ENCODE results near the gene CDYL2.

CDYL2 gene

DNA sequence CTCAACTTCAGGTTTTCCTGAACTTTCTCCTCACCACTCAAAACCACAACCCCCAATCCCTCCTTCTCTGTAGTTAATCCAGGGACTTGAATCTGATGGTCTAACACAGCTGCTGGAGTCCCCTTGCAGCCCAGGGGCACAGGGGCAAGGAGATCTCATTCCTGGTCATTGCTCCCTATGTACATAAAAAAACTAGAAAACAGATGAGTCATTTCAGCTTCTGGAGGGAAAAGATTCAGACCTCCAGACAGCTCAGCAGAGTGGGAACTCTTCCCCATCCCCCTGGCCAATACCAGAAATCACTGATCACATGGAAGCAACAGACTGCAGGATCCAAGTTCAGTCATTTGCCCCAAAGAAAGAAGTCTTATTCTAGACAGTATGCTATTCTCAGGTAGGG lies 201.5 kb downstream of the CDYL2 start:
- no peak for DNase-seq (ENCODE audit: extremely low read depth in 1 of 2, low read depth in 1 of 2)

DNA sequence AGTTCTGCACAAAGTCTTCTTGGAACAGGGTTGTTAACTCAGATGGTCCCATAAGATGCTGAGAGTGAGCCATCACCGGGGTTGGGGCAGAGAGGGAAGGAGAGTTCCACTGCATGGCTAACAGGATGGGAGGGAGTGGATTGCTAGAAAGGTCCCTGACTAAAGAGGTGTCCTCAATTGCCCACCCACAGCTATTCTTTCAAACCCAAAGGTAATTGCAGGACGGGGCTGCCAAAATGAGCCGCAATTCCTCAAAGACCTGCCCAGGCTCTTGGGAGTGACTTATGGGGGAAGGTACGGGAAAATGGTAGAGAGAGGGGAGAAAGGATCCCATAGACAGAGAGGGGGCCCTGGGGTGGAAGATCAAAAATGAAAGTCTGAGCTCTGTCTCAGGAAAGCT lies 203.2 kb downstream of the CDYL2 start:
- DNase-seq (ENCODE audit: extremely low read depth in 1 of 2, low read depth in 1 of 2): no peak

DNA sequence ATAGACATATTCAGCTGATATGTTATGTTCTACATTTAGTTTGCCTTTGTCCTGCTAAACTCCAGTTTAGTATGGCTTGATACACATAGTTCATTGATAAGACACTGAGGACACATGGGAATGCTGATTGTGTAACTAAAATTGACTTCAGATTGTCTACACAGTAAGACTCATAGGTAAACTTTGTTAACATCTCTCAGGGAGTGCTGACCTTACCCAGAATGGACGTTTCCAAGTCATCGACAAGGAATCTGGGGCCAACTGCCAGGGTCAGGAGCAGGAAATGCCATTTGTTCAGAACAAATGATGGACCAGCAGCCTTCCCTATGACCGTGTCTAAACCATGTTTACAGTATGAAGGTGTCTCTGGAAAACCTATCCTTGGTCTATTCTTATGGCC lies 204.9 kb downstream of the CDYL2 start:
- no peak for DNase-seq (ENCODE audit: extremely low read depth in 1 of 2, low read depth in 1 of 2)

DNA sequence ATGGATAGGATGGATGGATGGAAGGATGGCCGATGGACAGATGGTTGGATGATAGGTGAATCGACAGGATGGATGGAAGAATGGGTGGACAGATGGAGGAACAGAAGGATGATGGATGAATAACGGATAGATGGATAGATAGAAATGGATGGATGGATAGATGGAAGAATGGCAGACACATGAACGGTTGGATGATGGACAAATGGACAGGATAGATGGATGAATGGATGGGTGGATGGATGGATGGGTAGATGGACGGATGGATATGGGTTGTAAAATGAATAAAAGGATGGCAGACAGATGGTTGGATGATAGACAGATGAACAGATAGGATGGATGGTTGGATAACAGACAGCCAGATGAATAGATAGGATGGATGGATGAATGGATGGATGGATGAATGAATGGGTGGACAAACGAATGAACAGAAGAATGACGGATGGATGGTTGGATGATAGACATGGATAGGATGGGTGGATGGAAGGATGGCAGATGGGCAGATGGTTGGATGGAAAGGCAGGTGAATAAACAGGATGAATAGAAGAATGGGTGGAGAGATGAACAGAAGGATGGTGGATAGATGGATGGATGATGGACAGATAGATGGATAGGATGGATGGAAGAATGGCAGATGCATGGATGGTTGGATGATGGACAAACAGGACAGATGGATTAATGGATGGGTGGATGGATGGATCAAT lies 207.7 kb downstream of the CDYL2 start:
- DNase-seq (ENCODE audit: extremely low read depth in 1 of 2, low read depth in 1 of 2): no peak

DNA sequence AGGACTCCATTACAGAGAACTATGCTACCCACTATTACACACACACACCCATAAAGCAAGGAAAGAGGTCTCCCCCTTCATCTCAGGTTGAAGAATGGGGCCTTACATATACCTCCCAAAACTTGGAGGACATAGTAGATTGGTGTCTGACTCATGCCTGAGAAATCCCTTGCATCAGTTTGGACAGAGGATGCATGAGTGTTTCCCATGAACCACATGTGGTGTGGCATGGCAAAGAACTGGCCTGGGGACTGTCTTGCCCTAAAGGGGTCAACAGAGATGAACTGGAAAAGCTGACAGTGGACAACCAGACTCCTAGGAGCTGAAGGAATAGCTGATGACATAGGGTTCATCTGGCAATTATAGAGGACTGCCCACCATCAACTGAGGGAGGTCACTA lies 209.6 kb downstream of the CDYL2 start:
- no peak for DNase-seq (ENCODE audit: extremely low read depth in 1 of 2, low read depth in 1 of 2)

- DNase-seq (ENCODE audit: extremely low read depth in 1 of 2, low read depth in 1 of 2): no peak
Measured at GRCh38 chr16:80592273-80592672, 212.1 kb downstream of the CDYL2 start.

DNA sequence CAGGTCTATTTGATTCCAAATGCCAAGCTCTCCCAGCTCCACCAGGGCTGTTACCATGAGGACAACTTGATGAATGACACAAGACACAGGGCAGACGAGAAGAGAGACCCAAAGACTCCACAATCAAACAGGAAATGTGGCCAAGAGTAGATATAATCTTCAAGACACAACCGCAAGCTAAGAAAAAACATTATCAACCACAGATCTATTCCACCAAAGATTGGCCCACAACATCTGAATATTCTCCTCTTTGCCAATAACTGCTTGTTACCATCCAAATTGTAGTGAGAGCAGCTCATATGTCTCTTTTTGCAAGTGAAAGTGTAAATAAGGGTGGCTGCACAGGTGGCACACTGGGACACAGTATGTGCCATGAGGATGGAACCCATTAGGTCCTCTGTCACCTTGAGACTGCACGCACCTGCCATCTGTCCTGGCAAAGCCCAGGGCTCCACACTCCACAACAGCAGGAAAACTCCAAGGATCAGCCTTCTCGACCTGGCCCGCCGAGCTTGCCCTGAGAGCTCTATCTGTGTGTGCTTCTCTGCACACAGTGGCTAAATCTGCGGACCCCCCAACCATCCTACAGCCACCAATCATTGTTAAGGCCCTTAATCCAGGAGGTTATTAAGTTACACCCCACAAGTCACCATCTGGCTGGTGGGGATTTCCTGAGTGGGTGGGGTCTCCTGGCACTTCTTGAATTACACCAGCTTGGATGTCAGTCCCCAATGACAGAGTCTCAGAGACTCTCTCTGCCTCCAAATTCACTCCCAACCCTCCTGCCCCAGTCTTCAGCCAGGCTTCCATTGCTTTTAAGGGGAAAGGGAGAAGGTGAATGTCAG lies 213.1 kb downstream of the CDYL2 start:
- DNase-seq (ENCODE audit: extremely low read depth in 1 of 2, low read depth in 1 of 2): no peak

- no peak for DNase-seq (ENCODE audit: extremely low read depth in 1 of 2, low read depth in 1 of 2)
Measured at GRCh38 chr16:80587071-80587470, 217.3 kb downstream of the CDYL2 start.

- DNase-seq (ENCODE audit: extremely low read depth in 1 of 2, low read depth in 1 of 2): no peak
Measured at GRCh38 chr16:80586476-80586875, 217.9 kb downstream of the CDYL2 start.

GRCh38 chr16:80585764-80586163 lies 218.6 kb downstream of the CDYL2 start:
- DNase-seq (ENCODE audit: extremely low read depth in 1 of 2, low read depth in 1 of 2): no peak

GRCh38 chr16:80583466-80583865 lies 220.9 kb downstream of the CDYL2 start:
- no peak for DNase-seq (ENCODE audit: extremely low read depth in 1 of 2, low read depth in 1 of 2)

DNA sequence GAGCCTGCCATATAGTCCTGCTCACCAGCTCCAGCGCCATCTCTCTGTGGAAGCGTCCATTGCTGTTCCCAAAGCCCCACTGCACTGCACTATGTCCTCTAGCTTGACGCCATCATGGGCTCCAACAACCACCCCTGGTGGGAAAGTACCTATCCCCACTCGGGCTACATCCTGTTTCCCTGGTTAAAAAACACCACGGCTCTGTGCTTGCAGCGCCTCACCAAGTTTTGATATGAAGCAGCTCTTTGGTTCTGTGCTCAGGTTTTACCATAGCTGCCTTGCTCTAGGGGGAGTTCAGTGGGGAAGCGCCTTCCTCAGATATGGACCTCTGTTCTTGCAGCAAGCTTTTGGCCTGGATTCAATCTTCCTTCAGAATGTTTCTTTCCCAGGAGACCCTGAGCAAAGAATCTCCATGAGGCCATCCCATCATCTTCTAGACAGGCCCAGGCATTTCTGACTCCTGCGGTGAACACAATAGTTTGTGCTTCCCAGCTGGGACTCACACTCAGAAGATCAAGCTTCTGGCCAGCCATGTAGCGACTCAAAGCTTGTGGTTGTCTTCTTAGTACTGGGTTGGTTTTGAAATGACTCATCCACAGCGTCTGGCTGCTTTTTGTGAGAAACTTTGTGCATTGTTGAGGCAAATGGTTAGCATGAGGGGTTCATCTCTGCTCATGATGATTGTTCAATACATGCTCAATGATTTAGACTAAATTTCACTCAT lies 224.1 kb downstream of the CDYL2 start:
- peak in 1 of 2 donors; percentile 25 for DNase-seq (ENCODE audit: extremely low read depth in 1 of 2, low read depth in 1 of 2)

- DNase-seq (ENCODE audit: extremely low read depth in 1 of 2, low read depth in 1 of 2): no peak
Measured at GRCh38 chr16:80577485-80578280, 226.7 kb downstream of the CDYL2 start.

DNA sequence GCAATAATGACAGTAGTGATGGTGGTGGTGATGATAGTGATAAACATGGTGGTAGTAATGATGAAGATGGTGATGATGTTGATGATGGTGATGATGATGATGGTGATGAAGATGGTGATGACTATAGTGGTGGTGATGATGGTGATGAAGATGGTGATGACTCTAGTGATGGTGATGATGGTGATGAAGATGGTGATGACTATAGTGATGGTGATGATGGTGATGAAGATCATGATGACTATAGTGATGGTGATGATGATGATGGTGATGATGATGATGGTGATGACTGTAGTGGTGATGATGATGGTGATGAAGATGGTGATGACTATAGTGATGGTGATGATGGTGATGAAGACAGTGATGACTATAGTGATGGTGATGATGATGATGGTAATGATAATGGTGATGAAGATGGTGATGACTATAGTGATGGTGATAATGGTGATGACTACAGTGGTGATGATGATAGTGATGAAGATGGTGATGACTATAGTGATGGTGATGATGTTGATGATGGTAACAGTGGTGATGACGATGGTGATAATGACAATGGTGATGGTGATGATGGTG lies 228.0 kb downstream of the CDYL2 start:
- DNase-seq (ENCODE audit: extremely low read depth in 1 of 2, low read depth in 1 of 2): no peak

- no peak for DNase-seq (ENCODE audit: extremely low read depth in 1 of 2, low read depth in 1 of 2)
Measured at GRCh38 chr16:80573700-80574120, 230.7 kb downstream of the CDYL2 start.

DNA sequence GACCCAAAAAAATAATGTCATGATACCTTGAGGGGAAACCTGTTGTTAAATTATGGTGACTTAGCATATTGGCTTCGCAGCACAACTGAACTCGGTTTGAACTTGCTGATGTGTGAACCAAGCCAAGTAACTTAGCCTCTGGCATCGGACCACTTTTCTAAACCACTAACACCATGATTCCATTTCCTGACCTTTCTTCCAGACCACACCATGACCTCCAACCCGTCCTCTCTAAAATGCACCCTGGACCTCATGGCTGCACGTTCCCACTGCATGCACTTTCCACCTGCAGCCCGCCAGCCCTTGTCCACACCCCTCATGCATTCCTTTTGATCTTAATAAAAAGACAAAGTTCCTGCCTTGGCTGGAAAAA lies 234.3 kb downstream of the CDYL2 start:
- DNase-seq (ENCODE audit: extremely low read depth in 1 of 2, low read depth in 1 of 2): no peak

DNA sequence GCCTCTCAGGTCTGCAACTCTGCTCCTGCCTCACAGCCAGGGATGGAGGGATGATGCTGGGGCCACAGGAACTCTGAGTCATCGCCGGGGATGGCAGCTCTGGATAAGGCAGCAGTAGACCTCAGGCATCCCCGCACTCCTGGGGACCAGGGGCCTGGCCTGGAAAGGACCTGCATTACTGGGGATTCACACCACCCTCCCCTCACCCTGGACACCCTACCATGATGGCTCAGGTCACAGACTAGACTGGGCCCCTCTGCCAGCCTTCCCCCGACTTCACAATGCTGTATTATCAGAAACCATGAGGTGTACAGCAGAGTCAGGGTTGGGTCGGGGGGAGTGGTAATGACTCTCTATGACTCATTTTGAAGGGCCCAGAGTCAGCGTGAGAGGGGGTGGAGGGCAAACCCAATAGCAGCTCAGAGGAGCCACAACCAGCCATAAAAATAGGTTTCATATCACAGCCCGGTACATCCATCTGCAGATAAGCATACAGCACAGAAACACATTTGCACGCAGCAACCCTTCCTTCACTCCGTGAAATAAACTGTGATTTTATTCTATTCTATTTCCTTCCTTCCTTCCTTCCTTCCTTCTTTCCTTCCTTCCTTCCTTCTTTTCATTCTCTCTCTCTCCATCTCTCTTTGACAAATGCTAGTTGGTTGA lies 234.8 kb downstream of the CDYL2 start:
- DNase-seq (ENCODE audit: extremely low read depth in 1 of 2, low read depth in 1 of 2): peak in 1 of 2 donors; percentile 12

GRCh38 chr16:80564394-80564793 lies 240.0 kb downstream of the CDYL2 start:
- no peak for DNase-seq (ENCODE audit: extremely low read depth in 1 of 2, low read depth in 1 of 2)

GRCh38 chr16:80563066-80563465 lies 241.3 kb downstream of the CDYL2 start:
- DNase-seq (ENCODE audit: extremely low read depth in 1 of 2, low read depth in 1 of 2): no peak

- no peak for DNase-seq (ENCODE audit: extremely low read depth in 1 of 2, low read depth in 1 of 2)
Measured at GRCh38 chr16:80559369-80559768, 245.0 kb downstream of the CDYL2 start.
